ENCODE results near the gene RCAN2. TPM values are rescaled to one million over a fixed set of nuclear protein-coding genes. Genes with fewer than 3 reads are reported as not detected.

The RCAN2 gene
- total and polyA plus RNA-seq, 2 donors (not counting 3 experiments of a cell fraction or from before 2014, with no cell fraction given): 0.07 to 0.33 TPM

- Histone ChIP-seq H3K79me2 (ENCODE audit: control insufficient read depth, insufficient read depth, low read length) (no peaks in the 10 kb centered on the region), H3K27me3 (ENCODE audit: control insufficient read depth in 2 of 2, insufficient read depth in 2 of 2, low read length in 2 of 2) (no peaks in the 10 kb centered on the region), H3K9me3 (replicated peaks; ENCODE audit: control insufficient read depth, insufficient read depth, low read length) (no peaks in the 10 kb centered on the region), H3K4me2 (ENCODE audit: insufficient read depth, low read length) (no peak overlapping the region), H2AFZ (ENCODE audit: low read depth, low read length) (no peak overlapping the region), H3K4me1 (ENCODE audit: control insufficient read depth, extremely low read depth, insufficient read depth, low read length) (no peaks in the 10 kb centered on the region), H3K4me3 (replicated peaks in 1 of 3; ENCODE audit: insufficient read depth in 1 of 3, low read depth in 1 of 3, low read length in 3 of 3) (no peak overlapping the region), H3K36me3 (ENCODE audit: control insufficient read depth in 2 of 2, extremely low read depth in 1 of 2, insufficient read depth in 2 of 2, low read length in 2 of 2) (no peaks in the 10 kb centered on the region), H3K9ac (replicated peaks; ENCODE audit: extremely low read depth, insufficient read depth, low read length) (no peak overlapping the region), H3K9me1 (replicated peaks; ENCODE audit: control insufficient read depth, extremely low read depth, insufficient read depth, low read length) (no peaks in the 10 kb centered on the region), H4K20me1 (replicated peaks; ENCODE audit: control insufficient read depth, extremely low read depth, insufficient read depth, low read length) (no peaks in the 10 kb centered on the region), H3K27ac (ENCODE audit: insufficient read depth, low read depth, low read length) (no peak overlapping the region)
- TF ChIP-seq MYC (IDR thresholded peaks at IDR 0.05; ENCODE audit: low read depth, low read length) (no peak), JUN (IDR thresholded peaks at IDR 0.05; ENCODE audit: borderline replicate concordance, insufficient read depth, insufficient read length, low read depth) (no peak), CTCF (IDR thresholded peaks at IDR 0.05; ENCODE audit: extremely low read depth in 1 of 2, insufficient read depth in 1 of 2, low read depth in 1 of 2, low read length in 2 of 2) (no peak), POLR2A (IDR thresholded peaks at IDR 0.05; ENCODE audit: low read depth, low read length) (no peak), FOS (IDR thresholded peaks at IDR 0.05; ENCODE audit: borderline replicate concordance, insufficient read depth, low read length) (no peak), POLR2AphosphoS5 (IDR thresholded peaks at IDR 0.05; ENCODE audit: insufficient read depth, low read depth, low read length) (no peak), MAX (IDR thresholded peaks at IDR 0.05; ENCODE audit: insufficient read depth, insufficient read length) (no peak), GATA2 (IDR thresholded peaks at IDR 0.05; ENCODE audit: insufficient read depth, insufficient read length, low read depth, low read length) (no peak), EZH2 (IDR thresholded peaks at IDR 0.05; ENCODE audit: borderline replicate concordance, low read depth, low read length, severe bottlenecking) (no peak)
- dilution Hi-C loops (cut with MboI; ENCODE audit: extremely low pct_ligation_motif_present, low sequenced_read_pairs) (no loop called here), intact Hi-C loops (cut with micrococcal nuclease) (no loop called here)
- no peak for FAIRE-seq
- POLR2A ChIA-PET: no interaction called here
- no peak for DNase-seq (ENCODE audit: low read depth, low spot score)
- CTCF ChIA-PET: no interaction called here
- BruUV-seq (replicated peaks): no TSS peak
These were observed 256.0 kb downstream of the RCAN2 start for GRCh38 chr6:46235242-46235641.
